Mesothelial cell of epicardium (in vitro differentiated cells): Measurements from ENCODE around the gene TEX35. TPM values are rescaled to one million over a fixed set of nuclear protein-coding genes. Genes with fewer than 3 reads are reported as not detected.
"Not testable (repeated sequence)": the region's sequence is repeated elsewhere in the genome, so short reads cannot be mapped to it uniquely, and the experiment has no call there.

Experiments used
- DNase-seq, 2 experiments: peaks; one replicate each; pipeline ENCODE4 v3.0.0; 2021; ENCODE audit warnings: low spot score in 2 of 2; ENCODE audit not compliant: unreplicated experiment in 2 of 2
- H3K27ac Mint-ChIP-seq: 2 replicates; pipeline ENCODE4 v1.8.0; 2021; ENCODE audit warnings: mixed read lengths
- H3K27me3 Mint-ChIP-seq: 2 replicates; pipeline ENCODE4 v1.8.0; 2021; ENCODE audit warnings: low read depth, mixed read lengths
- H3K36me3 Mint-ChIP-seq: 2 replicates; pipeline ENCODE4 v1.8.0; 2021; ENCODE audit warnings: mixed read lengths
- H3K4me1 Mint-ChIP-seq: 2 replicates; pipeline ENCODE4 v1.8.0; 2021; ENCODE audit warnings: mixed read lengths
- H3K4me3 Mint-ChIP-seq: 2 replicates; pipeline ENCODE4 v1.8.0; 2021; ENCODE audit warnings: mild to moderate bottlenecking, moderate library complexity, mixed read lengths
- H3K9me3 Mint-ChIP-seq: 2 replicates; pipeline ENCODE4 v1.8.0; 2021; ENCODE audit warnings: mixed read lengths
- total RNA-seq: library from RNA; stranded (reverse); gene quantifications from 3 replicates; pipeline ENCODE4 v1.2.1, GENCODE V29; 2021
- TF ChIP-seq, protein P1 (sequence below): fragments of 200-600 bp; sonication (generic); IDR thresholded peaks from one replicate; pipeline ENCODE4 v1.5.0; 2021; ENCODE audit warnings: antibody characterized with exemption; ENCODE audit not compliant: unreplicated experiment

The TEX35 gene
- total RNA-seq, 1 donor from 2014 or later = not detected

- Mint-ChIP-seq H3K4me1 (no peaks in the 10 kb centered on the region), H3K4me3 (no peak overlapping the region), H3K9me3 (peaks cover 8% of the 10 kb centered on the region), H3K36me3 (peaks cover 7% of the 10 kb centered on the region), H3K27me3 (no peaks in the 10 kb centered on the region), H3K27ac (no peak overlapping the region)
- TF ChIP-seq, protein P1, sequence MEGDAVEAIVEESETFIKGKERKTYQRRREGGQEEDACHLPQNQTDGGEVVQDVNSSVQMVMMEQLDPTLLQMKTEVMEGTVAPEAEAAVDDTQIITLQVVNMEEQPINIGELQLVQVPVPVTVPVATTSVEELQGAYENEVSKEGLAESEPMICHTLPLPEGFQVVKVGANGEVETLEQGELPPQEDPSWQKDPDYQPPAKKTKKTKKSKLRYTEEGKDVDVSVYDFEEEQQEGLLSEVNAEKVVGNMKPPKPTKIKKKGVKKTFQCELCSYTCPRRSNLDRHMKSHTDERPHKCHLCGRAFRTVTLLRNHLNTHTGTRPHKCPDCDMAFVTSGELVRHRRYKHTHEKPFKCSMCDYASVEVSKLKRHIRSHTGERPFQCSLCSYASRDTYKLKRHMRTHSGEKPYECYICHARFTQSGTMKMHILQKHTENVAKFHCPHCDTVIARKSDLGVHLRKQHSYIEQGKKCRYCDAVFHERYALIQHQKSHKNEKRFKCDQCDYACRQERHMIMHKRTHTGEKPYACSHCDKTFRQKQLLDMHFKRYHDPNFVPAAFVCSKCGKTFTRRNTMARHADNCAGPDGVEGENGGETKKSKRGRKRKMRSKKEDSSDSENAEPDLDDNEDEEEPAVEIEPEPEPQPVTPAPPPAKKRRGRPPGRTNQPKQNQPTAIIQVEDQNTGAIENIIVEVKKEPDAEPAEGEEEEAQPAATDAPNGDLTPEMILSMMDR = no peak
- no peak for DNase-seq
Observed at GRCh38 chr1:178551307-178551706, 38.4 kb downstream of the TEX35 start.

- Mint-ChIP-seq H3K36me3 (peaks cover 7% of the 10 kb centered on the region), H3K4me3 (no peak overlapping the region), H3K27me3 (no peaks in the 10 kb centered on the region), H3K9me3 (peaks cover 8% of the 10 kb centered on the region), H3K27ac (no peak overlapping the region), H3K4me1 (no peaks in the 10 kb centered on the region)
- TF ChIP-seq, protein P1 = no peak
- no peak for DNase-seq
Observed at GRCh38 chr1:178551940-178552339, 39.0 kb downstream of the TEX35 start.

- no peak for DNase-seq
- peaks cover 7% of the 10 kb centered on the region for H3K36me3 Mint-ChIP-seq
Observed at GRCh38 chr1:178552856-178553255, 39.9 kb downstream of the TEX35 start.

GRCh38 chr1:178554351-178554750 lies 41.4 kb downstream of the TEX35 start:
- H3K4me3 Mint-ChIP-seq, H3K27ac Mint-ChIP-seq, H3K36me3 Mint-ChIP-seq, H3K27me3 Mint-ChIP-seq, H3K9me3 Mint-ChIP-seq, H3K4me1 Mint-ChIP-seq, DNase-seq: not testable (repeated sequence)

More at GRCh38 chr1:178552856-178553255, 39.9 kb downstream of the TEX35 start:
- Mint-ChIP-seq H3K27ac (no peak overlapping the region), H3K27me3 (no peaks in the 10 kb centered on the region), H3K9me3 (peaks cover 8% of the 10 kb centered on the region), H3K4me3 (no peak overlapping the region), H3K4me1 (no peaks in the 10 kb centered on the region)
- TF ChIP-seq, protein P1 = no peak

DNA sequence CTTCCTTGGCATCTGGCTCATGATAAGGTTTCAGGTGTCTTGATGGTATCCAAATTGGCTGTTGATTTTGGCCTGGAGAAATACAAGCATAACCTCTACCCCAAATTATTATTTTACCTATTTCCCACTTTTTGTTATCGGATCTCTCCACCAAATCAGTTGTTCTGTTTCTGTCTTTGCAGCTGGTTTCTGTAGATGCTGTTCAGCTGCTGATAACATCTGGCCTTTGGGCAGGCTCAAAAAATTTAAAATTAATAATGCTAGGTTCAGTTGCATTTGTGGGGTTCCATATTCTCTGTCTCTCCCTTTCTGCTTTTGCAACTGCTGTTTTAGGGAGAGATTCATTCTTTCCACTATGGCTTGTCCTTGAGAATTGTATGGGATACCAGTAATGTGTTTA lies 42.7 kb downstream of the TEX35 start:
- H3K36me3 Mint-ChIP-seq, H3K4me3 Mint-ChIP-seq, H3K4me1 Mint-ChIP-seq, DNase-seq, H3K27me3 Mint-ChIP-seq, H3K27ac Mint-ChIP-seq: not testable (repeated sequence)
- H3K9me3 Mint-ChIP-seq = peaks cover 11% of the 10 kb centered on the region

DNA sequence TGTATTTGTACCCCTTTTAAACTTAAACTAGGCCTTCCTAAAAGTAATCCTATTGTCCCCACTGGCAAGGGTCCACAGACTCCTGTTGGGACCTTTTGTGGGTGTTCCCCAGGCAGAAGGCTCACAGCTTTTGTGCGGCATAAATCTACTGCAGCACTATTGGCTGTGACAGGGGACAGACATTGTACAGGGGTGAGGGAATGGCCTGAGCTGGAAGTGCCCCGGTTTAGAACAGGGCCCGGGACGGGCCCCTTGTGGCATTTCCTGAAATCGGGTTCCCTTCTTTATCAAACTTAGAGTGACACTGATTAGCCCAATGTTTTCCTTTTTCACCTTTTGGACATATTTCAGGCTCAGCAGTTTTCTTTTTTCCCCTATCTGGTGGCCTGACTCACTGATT lies 45.9 kb downstream of the TEX35 start:
- H3K27ac Mint-ChIP-seq, H3K4me3 Mint-ChIP-seq, H3K4me1 Mint-ChIP-seq, DNase-seq, H3K27me3 Mint-ChIP-seq, H3K9me3 Mint-ChIP-seq, H3K36me3 Mint-ChIP-seq: not testable (repeated sequence)

GRCh38 chr1:178560871-178561376 lies 48.0 kb downstream of the TEX35 start:
- Mint-ChIP-seq H3K9me3 (peaks cover 3% of the 10 kb centered on the region), H3K4me3 (no peak overlapping the region)

More at GRCh38 chr1:178560871-178561376, 48.0 kb downstream of the TEX35 start:
- no peak for DNase-seq
- H3K36me3 Mint-ChIP-seq = no peaks in the 10 kb centered on the region
- H3K4me1 Mint-ChIP-seq = peaks cover 11% of the 10 kb centered on the region
- H3K27ac Mint-ChIP-seq = no peak overlapping the region
- TF ChIP-seq, protein P1 = no peak
- no peaks in the 10 kb centered on the region for H3K27me3 Mint-ChIP-seq
